HepG2 (cell line): Measurements from ENCODE around the gene OAS2. TPM values are rescaled to one million over a fixed set of nuclear protein-coding genes. Genes with fewer than 3 reads are reported as not detected.

ENCODE experiments used
- ATAC-seq: fragments of 200-7000 bp; cut with Tn5 transposase; 3 replicates; pipeline ENCODE4 v1.9.1; 2020; ENCODE audit warnings: mild to moderate bottlenecking, moderate library complexity
- BruUV-seq: library from RNA; stranded (reverse); fragments of 400-500 nt; replicated peaks from 2 replicates; lab custom pipeline; 2021; lab: Mats Ljungman, UMichigan
- CTCF ChIA-PET: fragments of 300-600 bp; formaldehyde crosslinking; extraction: SDS; loops from one replicate; lab custom pipeline; 2021; ENCODE audit warnings: low total read pairs, inconsistent platforms, low intra/inter-chr PET ratio; lab: Yijun Ruan, JAX
- POLR2A ChIA-PET: fragments of 350-600 bp; sonication (Branson Sonifier 250); formaldehyde crosslinking; loops from one replicate; lab custom pipeline; 2020; ENCODE audit warnings: antibody characterized with exemption, inconsistent platforms; lab: Yijun Ruan, JAX
- DNase-seq: peaks from one replicate; pipeline ENCODE4 v3.0.0-alpha.2; 2015; ENCODE audit warnings: low spot score
- FAIRE-seq: peaks from 3 replicates; lab custom pipeline; 2011; peaks lifted over from hg19 to GRCh38; lab: Jason Lieb, UNC
- H2AFZ ChIP-seq: one replicate; pipeline ENCODE4 v1.6.1; 2011; ENCODE audit warnings: low read length, inconsistent platforms
- H3K27ac ChIP-seq: fragments of 300-600 bp; 3 replicates; pipeline ENCODE4 v1.8.0; 2011; ENCODE audit warnings: mixed run types, mild to moderate bottlenecking, mixed read lengths, low read length, inconsistent platforms; ENCODE audit not compliant: insufficient read depth; ENCODE audit errors: extremely low read length
- H3K27me3 ChIP-seq, 2 experiments: fragments of 200-600 bp in 1 of 2; 2 replicates in 1 of 2; 3 replicates in 1 of 2; pipeline versions ENCODE4 v1.6.0 to v1.8.0; 2011; ENCODE audit warnings: low read length in 2 of 2, mild to moderate bottlenecking in 2 of 2, moderate library complexity in 2 of 2, inconsistent platforms in 1 of 2; ENCODE audit not compliant: insufficient read depth in 2 of 2, control insufficient read depth in 1 of 2
- H3K36me3 ChIP-seq, 2 experiments: fragments of 200-600 bp in 1 of 2; replicated peaks in 1 of 2; 2 replicates in 1 of 2; 3 replicates in 1 of 2; pipeline versions ENCODE4 v1.5.1 to v1.8.0; 2011; ENCODE audit warnings: low read length in 2 of 2, inconsistent platforms in 1 of 2; ENCODE audit not compliant: insufficient read depth in 2 of 2, control insufficient read depth in 1 of 2
- H3K4me1 ChIP-seq: 2 replicates; pipeline ENCODE4 v1.5.1; 2012; ENCODE audit warnings: low read length, inconsistent platforms; ENCODE audit not compliant: insufficient read depth
- H3K4me2 ChIP-seq: 2 replicates; pipeline ENCODE4 v1.6.0; 2011; ENCODE audit warnings: low read depth, low read length, inconsistent platforms
- H3K4me3 ChIP-seq, 3 experiments: fragments of 200-600 bp in 1 of 3; sonication (generic), shearing (Covaris generic) in 1 of 3; replicated peaks in 1 of 3; 2 replicates each; pipeline ENCODE4 v1.5.1; 2011 to 2016; ENCODE audit warnings: low read length in 3 of 3, inconsistent platforms in 2 of 3, low read depth in 2 of 3, mild to moderate bottlenecking in 2 of 3, control low read depth in 1 of 3, mixed read lengths in 1 of 3; ENCODE audit not compliant: insufficient read depth in 1 of 3
- H3K79me2 ChIP-seq: one replicate; pipeline ENCODE4 v1.6.1; 2011; ENCODE audit warnings: low read length, inconsistent platforms; ENCODE audit not compliant: insufficient read depth
- H3K9ac ChIP-seq: 2 replicates; pipeline ENCODE4 v1.6.0; 2011; ENCODE audit warnings: mild to moderate bottlenecking, low read depth, low read length, inconsistent platforms; ENCODE audit not compliant: insufficient read depth
- H3K9me3 ChIP-seq: 2 replicates; pipeline ENCODE4 v1.5.1; 2012; ENCODE audit warnings: mild to moderate bottlenecking, low read length
- H4K20me1 ChIP-seq: 2 replicates; pipeline ENCODE4 v1.6.0; 2011; ENCODE audit warnings: inconsistent platforms, mild to moderate bottlenecking, low read length, moderate library complexity; ENCODE audit not compliant: insufficient read depth
- ATF4 ChIP-seq, 2 experiments: fragments of 450-650 bp in 1 of 2; sonication (generic) in 1 of 2; formaldehyde crosslinking; IDR thresholded peaks; 2 replicates each; pipeline versions ENCODE4 v1.5.0 to v1.8.0; 2020 to 2022; ENCODE audit warnings: mild to moderate bottlenecking in 1 of 2, missing genetic modification reagents in 1 of 2
- MED13 ChIP-seq: sonication (generic); formaldehyde crosslinking; IDR thresholded peaks from 2 replicates; pipeline ENCODE4 v1.5.0; 2020; ENCODE audit warnings: missing genetic modification reagents
- STAG1 ChIP-seq: sonication (generic); formaldehyde crosslinking; IDR thresholded peaks from 2 replicates; pipeline ENCODE4 v1.4.0; 2020; ENCODE audit warnings: missing genetic modification reagents
- WGBS: methylation state at CpG from one replicate; pipeline ENCODE4 v1.1.6; 2017; ENCODE audit warnings: low lambda C conversion rate; 5-methylcytosine and 5-hydroxymethylcytosine counted together
- in situ Hi-C: cut with HindIII; loops from 2 replicates; pipeline ENCODE4 v1.10.0; 2017; ENCODE audit warnings: low pct_unique_long_range_greater_than_20kb; ENCODE audit not compliant: extremely low pct_ligation_motif_present
- intact Hi-C: fragments of 100-400 bp; cut with micrococcal nuclease; formaldehyde crosslinking; loops from one replicate; pipeline ENCODE4 v1.10.0; 2022; ENCODE audit not compliant: unreplicated experiment
- polyA plus RNA-seq, 8 experiments: library from polyadenylated mRNA; depleted of rRNA in 3 of 8; stranded (reverse) in 7 of 8; unstranded in 1 of 8; fragments of >200 nt; fragmentation: Illumina TruSeq in 4 of 8; extraction: Trizol in 4 of 8; gene quantifications; 2 replicates each; pipeline versions ENCODE4 v1.2.1 to v1.2.3, GENCODE V29; 2011 to 2016; ENCODE audit warnings: low read depth in 4 of 8, missing spikeins in 1 of 8, mixed read lengths in 1 of 8; ENCODE audit not compliant: insufficient read depth in 1 of 8
- total RNA-seq, 5 experiments: library from RNA; depleted of rRNA; stranded (reverse); fragments of >200 nt; fragmentation: Illumina TruSeq; extraction: Trizol; gene quantifications; 2 replicates each; pipeline ENCODE4 v1.2.3, GENCODE V29; 2016; ENCODE audit warnings: low read depth in 1 of 5
- TF ChIP-seq, protein P1 (sequence below): sonication (generic); formaldehyde crosslinking; IDR thresholded peaks from 2 replicates; pipeline ENCODE4 v1.4.0; 2020; ENCODE audit warnings: missing genetic modification reagents, borderline replicate concordance
- TF ChIP-seq, protein P2 (sequence below): sonication (generic); formaldehyde crosslinking; IDR thresholded peaks from 2 replicates; pipeline ENCODE4 v1.4.0; 2020; ENCODE audit warnings: mild to moderate bottlenecking, missing genetic modification reagents
- TF ChIP-seq, protein P3 (sequence below): sonication (generic); formaldehyde crosslinking; IDR thresholded peaks from 2 replicates; pipeline ENCODE4 v1.4.0; 2020; ENCODE audit warnings: missing genetic modification reagents
- TF ChIP-seq, protein P4 (sequence below): sonication (generic); formaldehyde crosslinking; IDR thresholded peaks from 2 replicates; pipeline ENCODE4 v1.5.0; 2020; ENCODE audit warnings: mild to moderate bottlenecking, missing genetic modification reagents, moderate library complexity

OAS2 gene
- total and polyA plus RNA-seq, 2 of the 13 experiments (the other 11 are each of a cell fraction or from before 2014, with no cell fraction given) = 0.05 to 0.24 TPM

DNA sequence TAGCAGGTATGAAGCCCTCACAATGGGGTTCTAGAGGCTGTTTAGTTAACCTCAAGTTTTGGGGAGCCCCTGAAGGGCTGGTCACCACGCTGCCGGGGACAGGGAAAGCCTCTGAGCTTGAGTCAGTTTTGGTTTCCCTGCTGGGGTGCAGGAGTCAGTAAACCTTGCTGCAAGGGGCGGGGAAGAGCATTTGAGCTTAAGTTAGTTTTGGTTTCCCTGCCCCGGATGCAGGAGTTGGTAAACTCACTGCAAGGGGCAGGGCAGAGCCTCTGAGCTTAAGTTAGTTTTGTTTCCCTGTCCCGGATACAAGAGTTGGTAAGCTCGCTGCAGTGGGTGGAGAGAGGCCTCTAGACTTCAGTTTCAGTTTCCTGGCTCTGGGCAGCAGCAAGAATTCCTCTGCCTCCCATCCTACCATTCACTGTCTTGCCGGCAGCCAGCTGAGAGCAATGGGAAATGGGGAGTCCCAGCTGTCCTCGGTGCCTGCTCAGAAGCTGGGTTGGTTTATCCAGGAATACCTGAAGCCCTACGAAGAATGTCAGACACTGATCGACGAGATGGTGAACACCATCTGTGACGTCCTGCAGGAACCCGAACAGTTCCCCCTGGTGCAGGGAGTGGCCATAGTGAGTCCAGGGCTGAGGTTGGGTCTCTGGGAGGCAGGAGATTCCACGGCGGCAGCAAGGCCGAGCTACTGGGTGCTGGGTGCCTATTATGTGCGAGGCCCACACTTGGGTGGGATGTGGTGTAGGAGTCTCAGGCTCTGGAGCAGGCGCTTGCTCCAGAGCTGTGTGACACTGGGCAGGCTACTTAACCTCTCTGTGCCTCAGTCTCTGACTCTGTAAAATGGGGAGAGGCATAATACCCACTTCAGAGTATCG lies at the start of gene OAS2 (continued):
- TF ChIP-seq, protein P1, sequence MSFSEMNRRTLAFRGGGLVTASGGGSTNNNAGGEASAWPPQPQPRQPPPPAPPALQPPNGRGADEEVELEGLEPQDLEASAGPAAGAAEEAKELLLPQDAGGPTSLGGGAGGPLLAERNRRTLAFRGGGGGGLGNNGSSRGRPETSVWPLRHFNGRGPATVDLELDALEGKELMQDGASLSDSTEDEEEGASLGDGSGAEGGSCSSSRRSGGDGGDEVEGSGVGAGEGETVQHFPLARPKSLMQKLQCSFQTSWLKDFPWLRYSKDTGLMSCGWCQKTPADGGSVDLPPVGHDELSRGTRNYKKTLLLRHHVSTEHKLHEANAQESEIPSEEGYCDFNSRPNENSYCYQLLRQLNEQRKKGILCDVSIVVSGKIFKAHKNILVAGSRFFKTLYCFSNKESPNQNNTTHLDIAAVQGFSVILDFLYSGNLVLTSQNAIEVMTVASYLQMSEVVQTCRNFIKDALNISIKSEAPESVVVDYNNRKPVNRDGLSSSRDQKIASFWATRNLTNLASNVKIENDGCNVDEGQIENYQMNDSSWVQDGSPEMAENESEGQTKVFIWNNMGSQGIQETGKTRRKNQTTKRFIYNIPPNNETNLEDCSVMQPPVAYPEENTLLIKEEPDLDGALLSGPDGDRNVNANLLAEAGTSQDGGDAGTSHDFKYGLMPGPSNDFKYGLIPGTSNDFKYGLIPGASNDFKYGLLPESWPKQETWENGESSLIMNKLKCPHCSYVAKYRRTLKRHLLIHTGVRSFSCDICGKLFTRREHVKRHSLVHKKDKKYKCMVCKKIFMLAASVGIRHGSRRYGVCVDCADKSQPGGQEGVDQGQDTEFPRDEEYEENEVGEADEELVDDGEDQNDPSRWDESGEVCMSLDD (CRISPR knock-in tag) = 0 out of 2 replicates have a peak, but pooled peaks have one; percentile 21
- TF ChIP-seq, protein P2, sequence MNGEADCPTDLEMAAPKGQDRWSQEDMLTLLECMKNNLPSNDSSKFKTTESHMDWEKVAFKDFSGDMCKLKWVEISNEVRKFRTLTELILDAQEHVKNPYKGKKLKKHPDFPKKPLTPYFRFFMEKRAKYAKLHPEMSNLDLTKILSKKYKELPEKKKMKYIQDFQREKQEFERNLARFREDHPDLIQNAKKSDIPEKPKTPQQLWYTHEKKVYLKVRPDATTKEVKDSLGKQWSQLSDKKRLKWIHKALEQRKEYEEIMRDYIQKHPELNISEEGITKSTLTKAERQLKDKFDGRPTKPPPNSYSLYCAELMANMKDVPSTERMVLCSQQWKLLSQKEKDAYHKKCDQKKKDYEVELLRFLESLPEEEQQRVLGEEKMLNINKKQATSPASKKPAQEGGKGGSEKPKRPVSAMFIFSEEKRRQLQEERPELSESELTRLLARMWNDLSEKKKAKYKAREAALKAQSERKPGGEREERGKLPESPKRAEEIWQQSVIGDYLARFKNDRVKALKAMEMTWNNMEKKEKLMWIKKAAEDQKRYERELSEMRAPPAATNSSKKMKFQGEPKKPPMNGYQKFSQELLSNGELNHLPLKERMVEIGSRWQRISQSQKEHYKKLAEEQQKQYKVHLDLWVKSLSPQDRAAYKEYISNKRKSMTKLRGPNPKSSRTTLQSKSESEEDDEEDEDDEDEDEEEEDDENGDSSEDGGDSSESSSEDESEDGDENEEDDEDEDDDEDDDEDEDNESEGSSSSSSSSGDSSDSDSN (CRISPR knock-in tag) = peak; percentile 15; the same call in 1 of the 2 replicates

DNA sequence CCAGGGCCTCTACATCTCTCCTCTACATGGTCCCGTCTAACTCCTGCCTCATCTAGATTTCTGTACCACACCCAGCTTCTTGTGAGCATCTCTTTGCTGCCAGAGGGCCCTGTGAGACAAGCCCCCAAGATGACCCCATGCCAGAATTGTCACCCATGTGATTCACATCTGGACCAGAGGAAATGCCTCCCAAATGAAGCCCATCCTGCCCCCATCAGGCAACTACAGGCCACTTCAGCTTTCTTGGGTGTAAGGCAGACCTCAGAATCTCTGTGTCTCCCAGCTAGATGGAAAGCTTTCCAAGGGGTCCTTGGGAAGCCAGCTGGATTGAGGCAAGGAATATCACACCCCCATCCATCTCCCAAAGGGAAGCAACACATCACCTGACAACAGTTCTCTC lies 49.3 kb upstream of the OAS2 start:
- FAIRE-seq (no peak), DNase-seq (no peak), ATAC-seq (no peak)
- no peak overlapping the region for H2AFZ ChIP-seq
- ChIA-PET POLR2A (interaction anchor here (0.8 kb wide), 1 partner anchor 9 kb away, joined by 3 read pairs; the partner anchor contains the start of gene OAS3), CTCF (no interaction called here)
- H3K9me3 ChIP-seq = no peaks in the 10 kb centered on the region; the same call in 1 of the 2 replicates
- TF ChIP-seq, protein P3, sequence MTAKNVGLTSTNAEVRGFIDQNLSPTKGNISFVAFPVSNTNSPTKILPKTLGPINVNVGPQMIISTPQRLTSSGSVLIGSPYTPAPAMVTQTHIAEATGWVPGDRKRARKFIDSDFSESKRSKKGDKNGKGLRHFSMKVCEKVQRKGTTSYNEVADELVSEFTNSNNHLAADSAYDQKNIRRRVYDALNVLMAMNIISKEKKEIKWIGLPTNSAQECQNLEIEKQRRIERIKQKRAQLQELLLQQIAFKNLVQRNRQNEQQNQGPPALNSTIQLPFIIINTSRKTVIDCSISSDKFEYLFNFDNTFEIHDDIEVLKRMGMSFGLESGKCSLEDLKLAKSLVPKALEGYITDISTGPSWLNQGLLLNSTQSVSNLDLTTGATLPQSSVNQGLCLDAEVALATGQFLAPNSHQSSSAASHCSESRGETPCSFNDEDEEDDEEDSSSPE (CRISPR knock-in tag) = no peak
- no peak for TF ChIP-seq MED13
- TF ChIP-seq ATF4 (CRISPR knock-in tag; IDR thresholded peaks at IDR 0.05) = no peak
- TF ChIP-seq, protein P4, sequence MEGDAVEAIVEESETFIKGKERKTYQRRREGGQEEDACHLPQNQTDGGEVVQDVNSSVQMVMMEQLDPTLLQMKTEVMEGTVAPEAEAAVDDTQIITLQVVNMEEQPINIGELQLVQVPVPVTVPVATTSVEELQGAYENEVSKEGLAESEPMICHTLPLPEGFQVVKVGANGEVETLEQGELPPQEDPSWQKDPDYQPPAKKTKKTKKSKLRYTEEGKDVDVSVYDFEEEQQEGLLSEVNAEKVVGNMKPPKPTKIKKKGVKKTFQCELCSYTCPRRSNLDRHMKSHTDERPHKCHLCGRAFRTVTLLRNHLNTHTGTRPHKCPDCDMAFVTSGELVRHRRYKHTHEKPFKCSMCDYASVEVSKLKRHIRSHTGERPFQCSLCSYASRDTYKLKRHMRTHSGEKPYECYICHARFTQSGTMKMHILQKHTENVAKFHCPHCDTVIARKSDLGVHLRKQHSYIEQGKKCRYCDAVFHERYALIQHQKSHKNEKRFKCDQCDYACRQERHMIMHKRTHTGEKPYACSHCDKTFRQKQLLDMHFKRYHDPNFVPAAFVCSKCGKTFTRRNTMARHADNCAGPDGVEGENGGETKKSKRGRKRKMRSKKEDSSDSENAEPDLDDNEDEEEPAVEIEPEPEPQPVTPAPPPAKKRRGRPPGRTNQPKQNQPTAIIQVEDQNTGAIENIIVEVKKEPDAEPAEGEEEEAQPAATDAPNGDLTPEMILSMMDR (CRISPR knock-in tag) = peak; percentile 36
- TF ChIP-seq STAG1 (CRISPR knock-in tag) = peak; percentile 20; the same call in 1 of the 2 replicates
- no peaks in the 10 kb centered on the region for H3K79me2 ChIP-seq
- no peak overlapping the region for H3K9ac ChIP-seq
- H4K20me1 ChIP-seq = no peaks in the 10 kb centered on the region
- in situ Hi-C loops = no loop called here
- no peak overlapping the region for H3K4me2 ChIP-seq
- peaks cover 40% of the 10 kb centered on the region for H3K4me1 ChIP-seq
- intact Hi-C loops = no loop called here
- BruUV-seq = no TSS peak
- no peak overlapping the region for H3K27ac ChIP-seq
- H3K27me3 ChIP-seq = no peaks in the 10 kb centered on the region
- WGBS = 70% methylated on average over 1 of the region's 1 CpG
- no peaks in the 10 kb centered on the region for H3K36me3 ChIP-seq
- no peak overlapping the region for H3K4me3 ChIP-seq
